IMR-90 (cell line): ENCODE data around the gene BPIFA1.

Experiments
- MAZ ChIP-seq: IDR thresholded peaks from 2 replicates; pipeline ENCODE4 v1.6.1; 2012; ENCODE audit warnings: low read depth, mild to moderate bottlenecking, low read length, improper control_type of control experiment, moderate library complexity, borderline replicate concordance
- POLR2A ChIP-seq: IDR thresholded peaks from 2 replicates; pipeline ENCODE4 v1.6.1; 2012; ENCODE audit warnings: mild to moderate bottlenecking, low read depth, low read length
- RAD21 ChIP-seq: IDR thresholded peaks from 2 replicates; pipeline ENCODE4 v1.6.1; 2012; ENCODE audit warnings: low read length, improper control_type of control experiment
- TF ChIP-seq, protein P1 (sequence below): conservative IDR thresholded peaks from 2 replicates; pipeline ENCODE4 v1.5.1; 2012; ENCODE audit warnings: mild to moderate bottlenecking, low read depth, low read length, improper control_type of control experiment
- TF ChIP-seq, protein P2 (sequence below): fragments of 150-350 bp; IDR thresholded peaks from 2 replicates; pipeline ENCODE4 v1.6.1; 2017; ENCODE audit warnings: mild to moderate bottlenecking, antibody characterized with exemption, low read length, low read depth

DNA sequence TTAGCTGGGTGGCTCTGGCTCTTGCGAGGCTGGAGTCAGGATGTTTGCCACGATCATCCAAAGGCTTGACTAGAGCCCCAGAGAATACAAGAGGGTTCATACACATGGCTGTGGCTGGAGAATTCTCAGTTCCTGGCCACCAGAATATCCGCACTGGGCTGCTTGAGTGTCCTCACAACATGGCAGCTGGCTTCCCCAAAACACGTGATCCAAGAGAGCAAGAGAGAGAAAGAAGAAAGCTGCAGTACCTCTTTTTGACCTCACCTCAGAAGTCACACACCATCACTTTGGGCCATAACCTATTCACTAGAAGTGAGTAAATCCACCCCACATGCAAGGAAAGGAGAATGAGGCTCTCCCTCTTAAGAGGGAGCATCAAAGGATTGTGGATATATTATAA is 25.7 kb downstream of the BPIFA1 start:
- TF ChIP-seq, protein P1, sequence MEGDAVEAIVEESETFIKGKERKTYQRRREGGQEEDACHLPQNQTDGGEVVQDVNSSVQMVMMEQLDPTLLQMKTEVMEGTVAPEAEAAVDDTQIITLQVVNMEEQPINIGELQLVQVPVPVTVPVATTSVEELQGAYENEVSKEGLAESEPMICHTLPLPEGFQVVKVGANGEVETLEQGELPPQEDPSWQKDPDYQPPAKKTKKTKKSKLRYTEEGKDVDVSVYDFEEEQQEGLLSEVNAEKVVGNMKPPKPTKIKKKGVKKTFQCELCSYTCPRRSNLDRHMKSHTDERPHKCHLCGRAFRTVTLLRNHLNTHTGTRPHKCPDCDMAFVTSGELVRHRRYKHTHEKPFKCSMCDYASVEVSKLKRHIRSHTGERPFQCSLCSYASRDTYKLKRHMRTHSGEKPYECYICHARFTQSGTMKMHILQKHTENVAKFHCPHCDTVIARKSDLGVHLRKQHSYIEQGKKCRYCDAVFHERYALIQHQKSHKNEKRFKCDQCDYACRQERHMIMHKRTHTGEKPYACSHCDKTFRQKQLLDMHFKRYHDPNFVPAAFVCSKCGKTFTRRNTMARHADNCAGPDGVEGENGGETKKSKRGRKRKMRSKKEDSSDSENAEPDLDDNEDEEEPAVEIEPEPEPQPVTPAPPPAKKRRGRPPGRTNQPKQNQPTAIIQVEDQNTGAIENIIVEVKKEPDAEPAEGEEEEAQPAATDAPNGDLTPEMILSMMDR = no peak
- TF ChIP-seq MAZ (no peak), RAD21 (no peak), POLR2A (no peak)
- TF ChIP-seq, protein P2, sequence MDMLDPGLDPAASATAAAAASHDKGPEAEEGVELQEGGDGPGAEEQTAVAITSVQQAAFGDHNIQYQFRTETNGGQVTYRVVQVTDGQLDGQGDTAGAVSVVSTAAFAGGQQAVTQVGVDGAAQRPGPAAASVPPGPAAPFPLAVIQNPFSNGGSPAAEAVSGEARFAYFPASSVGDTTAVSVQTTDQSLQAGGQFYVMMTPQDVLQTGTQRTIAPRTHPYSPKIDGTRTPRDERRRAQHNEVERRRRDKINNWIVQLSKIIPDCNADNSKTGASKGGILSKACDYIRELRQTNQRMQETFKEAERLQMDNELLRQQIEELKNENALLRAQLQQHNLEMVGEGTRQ = no peak
